MCF 10A (cell line): ENCODE measurements around the gene TFCP2L1. TPM values are rescaled to one million over a fixed set of nuclear protein-coding genes. Genes with fewer than 3 reads are reported as not detected.

Experiments used
- BruUV-seq: library from RNA; stranded (reverse); fragments of 400-500 nt; replicated peaks from 2 replicates; lab custom pipeline; 2021; lab: Mats Ljungman, UMichigan
- CTCF ChIA-PET: fragments of 300-600 bp; sonication (Branson Sonifier 250); formaldehyde crosslinking; extraction: SDS; loops from one replicate; lab custom pipeline; 2021; ENCODE audit warnings: antibody characterized with exemption, inconsistent platforms; lab: Yijun Ruan, JAX
- POLR2A ChIA-PET: fragments of 300-600, 350-650 bp; sonication (Branson Sonifier 250); formaldehyde crosslinking; extraction: SDS; loops from one replicate; lab custom pipeline; 2020; ENCODE audit warnings: antibody characterized with exemption, inconsistent platforms; lab: Yijun Ruan, JAX
- DNase-seq: peaks from one replicate; pipeline ENCODE4 v3.0.0-alpha.2; 2018; ENCODE audit not compliant: unreplicated experiment
- H3K27ac Mint-ChIP-seq: one replicate; pipeline ENCODE4 v1.8.0; 2022; ENCODE audit warnings: mild to moderate bottlenecking, low read depth, mixed read lengths; ENCODE audit not compliant: unreplicated experiment
- H3K27me3 Mint-ChIP-seq: one replicate; pipeline ENCODE4 v1.8.0; 2022; ENCODE audit warnings: mixed read lengths; ENCODE audit not compliant: insufficient read depth, unreplicated experiment
- H3K36me3 Mint-ChIP-seq: one replicate; pipeline ENCODE4 v1.8.0; 2022; ENCODE audit warnings: mild to moderate bottlenecking, moderate library complexity, mixed read lengths; ENCODE audit not compliant: insufficient read depth, unreplicated experiment
- H3K4me1 Mint-ChIP-seq: one replicate; pipeline ENCODE4 v1.8.0; 2022; ENCODE audit warnings: mixed read lengths; ENCODE audit not compliant: insufficient read depth, unreplicated experiment
- H3K4me3 Mint-ChIP-seq: one replicate; pipeline ENCODE4 v1.8.0; 2022; ENCODE audit warnings: mild to moderate bottlenecking, moderate library complexity, mixed read lengths; ENCODE audit not compliant: unreplicated experiment
- H3K9me3 Mint-ChIP-seq: one replicate; pipeline ENCODE4 v1.8.0; 2022; ENCODE audit warnings: mixed read lengths; ENCODE audit not compliant: unreplicated experiment
- CTCF ChIP-seq: fragments of 200-600 bp; IDR thresholded peaks from one replicate; pipeline ENCODE4 v1.8.0; 2022; ENCODE audit warnings: antibody characterized with exemption, mild to moderate bottlenecking; ENCODE audit not compliant: unreplicated experiment
- intact Hi-C: fragments of 100-400 bp; cut with micrococcal nuclease; formaldehyde crosslinking; loops from 2 replicates; pipeline ENCODE4 v1.14.1; 2022
- total RNA-seq: library from RNA; stranded (reverse); gene quantifications from 2 replicates; pipeline ENCODE4 v1.2.3, GENCODE V29; 2022

Gene TFCP2L1
- total RNA-seq, 1 experiment from 2014 or later = 22.6 TPM

GRCh38 chr2:121256720-121257479 lies 28.1 kb downstream of the TFCP2L1 start:
- CTCF ChIA-PET = interaction anchor here (0.8 to 1.4 kb wide), 4 partner anchors 59 to 179 kb away, joined by 3 to 5 read pairs (median 4); no protein-coding TSS in a partner anchor
- no TSS peak for BruUV-seq
- POLR2A ChIA-PET = interaction anchor here (0.6 to 1.0 kb wide), 2 partner anchors 27 to 162 kb away, joined by 3 read pairs; no protein-coding TSS in a partner anchor
- no peak for TF ChIP-seq CTCF
- H3K4me1 Mint-ChIP-seq = peaks cover 27% of the 10 kb centered on the region
- H3K27me3 Mint-ChIP-seq = no peaks in the 10 kb centered on the region
- peak overlapping the region; percentile 83 for H3K27ac Mint-ChIP-seq
- intact Hi-C loops = no loop called here
- H3K36me3 Mint-ChIP-seq = peaks cover 18% of the 10 kb centered on the region
- DNase-seq = no peak
- no peaks in the 10 kb centered on the region for H3K9me3 Mint-ChIP-seq
- no peak overlapping the region for H3K4me3 Mint-ChIP-seq

- Mint-ChIP-seq H3K4me1 (peaks cover 15% of the 10 kb centered on the region), H3K9me3 (no peaks in the 10 kb centered on the region), H3K27ac (no peak overlapping the region), H3K36me3 (peaks cover 11% of the 10 kb centered on the region), H3K27me3 (no peaks in the 10 kb centered on the region), H3K4me3 (no peak overlapping the region)
- DNase-seq = no peak
- CTCF ChIA-PET = interaction anchor here (0.7 kb wide), 1 partner anchor 37 kb away, joined by 6 read pairs; no protein-coding TSS in a partner anchor
- POLR2A ChIA-PET = no interaction called here
- TF ChIP-seq CTCF = no peak
- intact Hi-C loops = no loop called here
- BruUV-seq = no TSS peak
Observed at GRCh38 chr2:121255358-121255757, 29.6 kb downstream of the TFCP2L1 start.

- BruUV-seq = no TSS peak
- Mint-ChIP-seq H3K4me1 (peaks cover 10% of the 10 kb centered on the region), H3K27ac (no peak overlapping the region), H3K27me3 (no peaks in the 10 kb centered on the region), H3K9me3 (no peaks in the 10 kb centered on the region), H3K36me3 (peaks cover 11% of the 10 kb centered on the region), H3K4me3 (no peak overlapping the region)
- POLR2A ChIA-PET = no interaction called here
- intact Hi-C loops = no loop called here
- DNase-seq = no peak
- CTCF ChIA-PET = interaction anchor here (0.7 to 0.9 kb wide), 2 partner anchors 36 to 101 kb away, joined by 6 read pairs; no protein-coding TSS in a partner anchor
- TF ChIP-seq CTCF = no peak
Observed at GRCh38 chr2:121254748-121255147, 30.3 kb downstream of the TFCP2L1 start.

- ChIA-PET POLR2A (no interaction called here), CTCF (no interaction called here)
- no TSS peak for BruUV-seq
Observed at GRCh38 chr2:121253674-121254240, 31.2 kb downstream of the TFCP2L1 start.

More at GRCh38 chr2:121253674-121254240, 31.2 kb downstream of the TFCP2L1 start:
- TF ChIP-seq CTCF = no peak
- peaks cover 10% of the 10 kb centered on the region for H3K4me1 Mint-ChIP-seq
- H3K4me3 Mint-ChIP-seq = no peak overlapping the region
- H3K27ac Mint-ChIP-seq = no peak overlapping the region
- DNase-seq = no peak
- H3K36me3 Mint-ChIP-seq = peaks cover 20% of the 10 kb centered on the region
- intact Hi-C loops = no loop called here
- H3K9me3 Mint-ChIP-seq = no peaks in the 10 kb centered on the region
- H3K27me3 Mint-ChIP-seq = no peaks in the 10 kb centered on the region
